GM21825 (cell line): Measurements from ENCODE around the gene PHEX.
A peak's percentile ranks its signal among the peaks of the same experiment; 100 is the strongest.
"Not testable (repeated sequence)": the region's sequence is repeated elsewhere in the genome, so short reads cannot be mapped to it uniquely, and the experiment has no call there.

Experiments used
- ATAC-seq: cut with Tn5 transposase; IDR thresholded peaks from one replicate; pipeline ENCODE4 v1.9.1; 2021; ENCODE audit warnings: mild to moderate bottlenecking, moderate library complexity; ENCODE audit not compliant: unreplicated experiment

Gene PHEX

GRCh38 chrX:22206781-22207180 lies 174.7 kb downstream of the PHEX start:
- no peak for ATAC-seq

- ATAC-seq: no peak
These were observed 188.8 kb downstream of the PHEX start for GRCh38 chrX:22220941-22221340.

GRCh38 chrX:22234380-22234779 lies 202.3 kb downstream of the PHEX start:
- no peak for ATAC-seq

- no peak for ATAC-seq
These were observed 205.4 kb downstream of the PHEX start for GRCh38 chrX:22237479-22237878.

GRCh38 chrX:22246620-22247019 lies 214.5 kb downstream of the PHEX start:
- ATAC-seq: no peak

GRCh38 chrX:22247169-22247568 lies 215.0 kb downstream of the PHEX start:
- ATAC-seq: no peak

- no peak for ATAC-seq
These were observed 216.3 kb downstream of the PHEX start for GRCh38 chrX:22248401-22248800.

GRCh38 chrX:22249371-22249770 lies 217.2 kb downstream of the PHEX start:
- ATAC-seq: no peak

- ATAC-seq: no peak
These were observed 236.6 kb downstream of the PHEX start for GRCh38 chrX:22268706-22269105.

- ATAC-seq: no peak
These were observed 240.5 kb downstream of the PHEX start, which contains the start of gene CBLL2 for GRCh38 chrX:22272613-22273012. Gene CBLL2, plus strand, starts transcription at chrX:22272913. Its CDS starts 79 bp downstream, at chrX:22272992.

GRCh38 chrX:22273714-22274317 lies 241.7 kb downstream of the PHEX start:
- ATAC-seq: no peak

GRCh38 chrX:22276781-22277180 lies 244.7 kb downstream of the PHEX start:
- ATAC-seq: no peak

- ATAC-seq: no peak
These were observed 246.2 kb downstream of the PHEX start for GRCh38 chrX:22278375-22278774.

- not testable (repeated sequence) for ATAC-seq
These were observed 257.1 kb downstream of the PHEX start for GRCh38 chrX:22289209-22289608.

- ATAC-seq: no peak
These were observed 264.7 kb downstream of the PHEX start for GRCh38 chrX:22296871-22297270.

- ATAC-seq: peak; percentile 76
These were observed 268.0 kb downstream of the PHEX start for GRCh38 chrX:22300130-22300529.
